ENCODE data around the gene FAM9B. TPM values are rescaled to one million over a fixed set of nuclear protein-coding genes. Genes with fewer than 3 reads are reported as not detected.

The FAM9B gene
- total RNA-seq, 4 donors from 2014 or later: not detected

DNA sequence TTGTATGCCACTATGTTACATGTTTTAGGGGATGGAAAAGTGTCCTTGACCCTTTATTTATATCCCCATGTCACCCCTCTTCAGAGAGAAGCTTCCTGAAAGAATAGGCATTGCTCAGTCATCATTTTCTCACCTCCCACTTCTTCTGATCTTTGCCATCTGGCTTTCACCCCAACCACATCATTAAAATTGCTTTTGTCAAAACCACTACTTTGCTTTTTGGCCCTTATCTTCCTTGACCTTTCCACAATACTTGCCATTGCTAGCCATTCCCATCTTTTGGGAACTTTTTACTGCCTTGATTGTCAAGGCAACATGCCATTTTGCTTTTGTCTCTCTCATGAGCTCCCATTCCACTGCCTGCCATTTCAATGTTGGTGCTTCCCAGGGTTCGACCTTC, 14.9 kb upstream of the FAM9B start:
- no peak for DNase-seq (ENCODE audit: low spot score in 2 of 2)

DNA sequence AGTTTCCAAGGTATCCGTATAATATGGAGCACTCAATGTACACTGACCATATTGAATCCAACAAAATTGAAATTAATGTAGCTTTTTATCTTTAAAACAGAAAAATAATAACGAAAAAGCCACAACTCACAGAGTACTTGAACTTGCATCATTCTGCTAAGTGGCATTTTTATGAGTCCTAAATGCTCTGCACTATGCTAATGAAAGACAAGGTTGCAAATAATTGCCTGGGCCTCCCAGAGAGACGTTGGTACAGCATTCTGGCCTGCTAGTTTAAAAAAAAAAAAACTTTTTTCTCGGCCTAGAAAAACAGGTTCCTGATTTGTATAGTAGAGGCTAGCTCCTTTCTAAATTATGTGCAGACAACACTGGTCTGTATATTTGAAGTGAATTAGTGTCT, 4.3 kb upstream of the FAM9B start:
- Histone ChIP-seq H3K4me1 (no peaks in the 10 kb centered on the region), H3K27ac (no peak overlapping the region), H3K9me3 (no peaks in the 10 kb centered on the region), H3K27me3 (no peaks in the 10 kb centered on the region), H3K4me3 (no peak overlapping the region), H3K36me3 (no peaks in the 10 kb centered on the region)
- TF ChIP-seq POLR2A (IDR thresholded peaks at IDR 0.05) (no peak), POLR2AphosphoS5 (IDR thresholded peaks at IDR 0.05) (no peak), EP300 (IDR thresholded peaks at IDR 0.05) (no peak)
- TF ChIP-seq, protein P1, sequence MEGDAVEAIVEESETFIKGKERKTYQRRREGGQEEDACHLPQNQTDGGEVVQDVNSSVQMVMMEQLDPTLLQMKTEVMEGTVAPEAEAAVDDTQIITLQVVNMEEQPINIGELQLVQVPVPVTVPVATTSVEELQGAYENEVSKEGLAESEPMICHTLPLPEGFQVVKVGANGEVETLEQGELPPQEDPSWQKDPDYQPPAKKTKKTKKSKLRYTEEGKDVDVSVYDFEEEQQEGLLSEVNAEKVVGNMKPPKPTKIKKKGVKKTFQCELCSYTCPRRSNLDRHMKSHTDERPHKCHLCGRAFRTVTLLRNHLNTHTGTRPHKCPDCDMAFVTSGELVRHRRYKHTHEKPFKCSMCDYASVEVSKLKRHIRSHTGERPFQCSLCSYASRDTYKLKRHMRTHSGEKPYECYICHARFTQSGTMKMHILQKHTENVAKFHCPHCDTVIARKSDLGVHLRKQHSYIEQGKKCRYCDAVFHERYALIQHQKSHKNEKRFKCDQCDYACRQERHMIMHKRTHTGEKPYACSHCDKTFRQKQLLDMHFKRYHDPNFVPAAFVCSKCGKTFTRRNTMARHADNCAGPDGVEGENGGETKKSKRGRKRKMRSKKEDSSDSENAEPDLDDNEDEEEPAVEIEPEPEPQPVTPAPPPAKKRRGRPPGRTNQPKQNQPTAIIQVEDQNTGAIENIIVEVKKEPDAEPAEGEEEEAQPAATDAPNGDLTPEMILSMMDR (IDR thresholded peaks at IDR 0.05): no peak
- 68% methylated on average over 4 of the region's 4 CpGs for WGBS
- DNase-seq (ENCODE audit: low spot score in 2 of 2): no peak

More for the DNA sequence above, 14.9 kb upstream of the FAM9B start:
- no peaks in the 10 kb centered on the region for H3K9me3 ChIP-seq
- no peaks in the 10 kb centered on the region for H3K4me1 ChIP-seq
- no peak for TF ChIP-seq POLR2AphosphoS5 (IDR thresholded peaks at IDR 0.05)
- no peaks in the 10 kb centered on the region for H3K36me3 ChIP-seq
- H3K4me3 ChIP-seq: no peak overlapping the region
- no peak overlapping the region for H3K27ac ChIP-seq
- 79% methylated on average over 1 of the region's 1 CpG for WGBS
- H3K27me3 ChIP-seq: no peaks in the 10 kb centered on the region

DNA sequence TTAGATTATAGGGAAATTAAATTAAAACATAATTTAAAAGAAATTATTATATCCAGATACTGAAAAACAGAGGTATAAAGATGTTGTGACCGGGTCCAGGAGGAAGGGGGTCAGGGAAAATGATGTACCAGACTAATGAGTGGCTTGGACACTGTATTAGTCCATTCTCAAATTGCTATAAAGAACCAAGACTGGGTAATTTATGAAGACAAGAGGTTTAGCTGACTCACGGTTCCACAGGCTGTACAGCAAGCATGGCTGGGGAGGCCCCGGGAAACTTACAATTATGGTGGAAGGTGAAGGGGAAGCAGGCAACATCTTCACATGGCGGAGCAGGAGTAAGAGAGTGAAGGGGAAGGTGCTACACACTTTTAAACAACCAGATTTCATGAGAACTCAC, 3.4 kb upstream of the FAM9B start:
- H3K36me3 ChIP-seq: no peaks in the 10 kb centered on the region
- no peak overlapping the region for H3K4me3 ChIP-seq
- TF ChIP-seq EP300 (IDR thresholded peaks at IDR 0.05): no peak
- TF ChIP-seq POLR2A (IDR thresholded peaks at IDR 0.05): no peak
- TF ChIP-seq, protein P1 (IDR thresholded peaks at IDR 0.05): no peak
- TF ChIP-seq POLR2AphosphoS5 (IDR thresholded peaks at IDR 0.05): no peak
- no peaks in the 10 kb centered on the region for H3K9me3 ChIP-seq
- H3K4me1 ChIP-seq: no peaks in the 10 kb centered on the region
- H3K27me3 ChIP-seq: no peaks in the 10 kb centered on the region
- no peak overlapping the region for H3K27ac ChIP-seq
- WGBS: 73% methylated on average over 4 of the region's 4 CpGs
- no peak for DNase-seq (ENCODE audit: low spot score in 2 of 2)

DNA sequence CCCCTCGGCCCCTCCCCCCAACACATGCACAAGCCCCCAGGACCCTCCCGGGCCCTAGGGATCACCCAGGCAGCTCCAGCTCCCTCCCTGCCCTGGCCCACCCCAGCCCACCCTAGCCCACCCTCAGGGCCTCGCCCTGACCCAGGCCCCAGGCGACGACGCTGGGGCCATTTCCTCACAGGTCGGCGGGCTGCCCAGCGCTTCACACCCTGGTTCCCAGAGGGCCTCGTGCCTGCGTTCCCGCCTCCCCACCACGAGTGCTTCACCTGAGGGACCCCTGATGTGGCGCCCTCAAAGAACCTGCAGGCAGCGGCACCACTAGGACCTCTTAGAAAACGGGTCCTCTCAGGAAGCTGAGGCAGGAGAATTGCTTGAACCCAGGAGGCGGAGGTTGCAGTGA, 341 bp downstream of the FAM9B start:
- H3K36me3 ChIP-seq: no peaks in the 10 kb centered on the region
- no peaks in the 10 kb centered on the region for H3K4me1 ChIP-seq
- H3K27me3 ChIP-seq: no peaks in the 10 kb centered on the region
- 91% methylated on average over 8 of the region's 17 CpGs for WGBS
- TF ChIP-seq POLR2AphosphoS5 (IDR thresholded peaks at IDR 0.05) (no peak), EP300 (IDR thresholded peaks at IDR 0.05) (no peak), POLR2A (IDR thresholded peaks at IDR 0.05) (no peak)
- TF ChIP-seq, protein P1 (IDR thresholded peaks at IDR 0.05): no peak
- no peak overlapping the region for H3K27ac ChIP-seq
- no peak overlapping the region for H3K4me3 ChIP-seq
- no peak for DNase-seq (ENCODE audit: low spot score in 2 of 2)
- H3K9me3 ChIP-seq: no peaks in the 10 kb centered on the region

DNA sequence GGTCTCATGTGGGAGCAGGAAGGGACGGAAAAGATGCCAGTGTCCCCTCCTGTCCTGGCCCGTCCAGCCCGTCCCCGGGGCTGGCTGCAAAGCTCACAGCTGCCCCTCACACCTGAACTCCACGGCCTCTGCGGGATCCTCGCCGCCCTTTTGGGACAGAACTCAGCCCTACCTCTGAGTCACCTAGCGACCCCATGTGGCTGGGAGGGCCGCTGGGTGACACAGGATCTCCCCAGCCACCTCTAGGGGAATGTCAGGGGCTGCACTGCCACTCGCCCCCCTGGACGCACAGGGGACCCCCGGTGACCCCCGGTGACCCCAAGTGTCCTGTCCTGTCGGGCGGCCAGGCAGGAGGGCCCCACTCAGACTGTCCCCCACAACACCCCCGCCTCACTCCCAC, 748 bp downstream of the FAM9B start:
- Histone ChIP-seq H3K4me3 (no peak overlapping the region), H3K36me3 (no peaks in the 10 kb centered on the region), H3K27ac (no peak overlapping the region), H3K4me1 (no peaks in the 10 kb centered on the region), H3K27me3 (no peaks in the 10 kb centered on the region), H3K9me3 (no peaks in the 10 kb centered on the region)
- WGBS: 76% methylated on average over 9 of the region's 17 CpGs
- TF ChIP-seq POLR2AphosphoS5 (IDR thresholded peaks at IDR 0.05): no peak
- TF ChIP-seq, protein P1 (IDR thresholded peaks at IDR 0.05): no peak
- TF ChIP-seq EP300 (IDR thresholded peaks at IDR 0.05): no peak
- TF ChIP-seq POLR2A (IDR thresholded peaks at IDR 0.05): no peak
- DNase-seq (ENCODE audit: low spot score in 2 of 2): no peak

DNA sequence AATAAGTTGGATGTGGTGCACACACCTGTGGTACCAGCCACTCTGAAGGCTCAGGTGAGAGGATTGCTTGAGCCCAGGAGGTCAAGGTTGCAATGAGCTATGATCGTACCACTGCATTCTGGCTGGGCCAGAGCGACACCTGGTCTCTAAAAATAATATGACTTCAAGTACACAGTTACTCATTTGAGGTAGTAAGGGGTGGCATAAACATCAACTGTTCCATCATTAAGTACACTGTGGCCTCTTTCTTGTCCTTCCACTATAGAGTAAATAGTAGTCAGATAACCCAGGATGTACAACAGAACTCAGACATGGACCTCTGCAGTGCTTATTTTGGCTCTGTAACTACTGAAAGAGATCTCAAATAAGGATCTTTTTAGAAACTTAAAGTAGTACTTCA, 10.6 kb downstream of the FAM9B start:
- TF ChIP-seq EP300 (IDR thresholded peaks at IDR 0.05): no peak
- no peak for TF ChIP-seq POLR2A (IDR thresholded peaks at IDR 0.05)
- no peak for TF ChIP-seq POLR2AphosphoS5 (IDR thresholded peaks at IDR 0.05)
- TF ChIP-seq, protein P1 (IDR thresholded peaks at IDR 0.05): no peak
- Histone ChIP-seq H3K36me3 (no peaks in the 10 kb centered on the region), H3K27me3 (no peaks in the 10 kb centered on the region), H3K4me1 (no peaks in the 10 kb centered on the region), H3K9me3 (no peaks in the 10 kb centered on the region), H3K27ac (no peak overlapping the region), H3K4me3 (no peak overlapping the region)
- WGBS: 89% methylated on average over 2 of the region's 2 CpGs
- no peak for DNase-seq (ENCODE audit: low spot score in 2 of 2)

Data from suprapubic skin (tissue), 4 donors.